OCI-LY7 (cell line): Measurements from ENCODE around the gene PDGFD.

ENCODE experiments used
- EZH2phosphoT487 ChIP-seq: fragments of 200-600 bp; sonication (generic); IDR thresholded peaks from 2 replicates; pipeline ENCODE4 v1.6.1; 2018; ENCODE audit warnings: low read depth, borderline replicate concordance, mild to moderate bottlenecking, mixed run types, antibody characterized with exemption, low read length, moderate library complexity, mixed read lengths
- TF ChIP-seq, protein P1 (sequence below): fragments of 200-600 bp; sonication (generic); conservative IDR thresholded peaks from 2 replicates; pipeline ENCODE4 v1.5.1; 2014; ENCODE audit warnings: mild to moderate bottlenecking, antibody characterized with exemption, low read length, moderate library complexity, mixed read lengths

GRCh38 chr11:104091281-104092096 lies 72.5 kb downstream of the PDGFD start:
- no peak for TF ChIP-seq EZH2phosphoT487
- TF ChIP-seq, protein P1, sequence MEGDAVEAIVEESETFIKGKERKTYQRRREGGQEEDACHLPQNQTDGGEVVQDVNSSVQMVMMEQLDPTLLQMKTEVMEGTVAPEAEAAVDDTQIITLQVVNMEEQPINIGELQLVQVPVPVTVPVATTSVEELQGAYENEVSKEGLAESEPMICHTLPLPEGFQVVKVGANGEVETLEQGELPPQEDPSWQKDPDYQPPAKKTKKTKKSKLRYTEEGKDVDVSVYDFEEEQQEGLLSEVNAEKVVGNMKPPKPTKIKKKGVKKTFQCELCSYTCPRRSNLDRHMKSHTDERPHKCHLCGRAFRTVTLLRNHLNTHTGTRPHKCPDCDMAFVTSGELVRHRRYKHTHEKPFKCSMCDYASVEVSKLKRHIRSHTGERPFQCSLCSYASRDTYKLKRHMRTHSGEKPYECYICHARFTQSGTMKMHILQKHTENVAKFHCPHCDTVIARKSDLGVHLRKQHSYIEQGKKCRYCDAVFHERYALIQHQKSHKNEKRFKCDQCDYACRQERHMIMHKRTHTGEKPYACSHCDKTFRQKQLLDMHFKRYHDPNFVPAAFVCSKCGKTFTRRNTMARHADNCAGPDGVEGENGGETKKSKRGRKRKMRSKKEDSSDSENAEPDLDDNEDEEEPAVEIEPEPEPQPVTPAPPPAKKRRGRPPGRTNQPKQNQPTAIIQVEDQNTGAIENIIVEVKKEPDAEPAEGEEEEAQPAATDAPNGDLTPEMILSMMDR: no peak
